GM12891 (cell line): ENCODE results near the gene LIN28A.

Experiments
- DNase-seq: peaks from one replicate; pipeline ENCODE4 v3.0.0; 2011; ENCODE audit warnings: low spot score; ENCODE audit not compliant: insufficient read length
- FAIRE-seq: peaks from 2 replicates; lab custom pipeline; 2011; peaks lifted over from hg19 to GRCh38; lab: Jason Lieb, UNC
- PAX5 ChIP-seq: IDR thresholded peaks from 2 replicates; pipeline ENCODE4 v1.6.1; 2011; ENCODE audit warnings: low read length, moderate library complexity, mild to moderate bottlenecking; ENCODE audit not compliant: insufficient read depth, severe bottlenecking
- POLR2A ChIP-seq: IDR thresholded peaks from 2 replicates; pipeline ENCODE4 v1.6.1; 2011; ENCODE audit warnings: low read depth, low read length, control low read depth
- POLR2AphosphoS5 ChIP-seq: IDR thresholded peaks from 2 replicates; pipeline ENCODE4 v1.6.1; 2011; ENCODE audit warnings: low read depth, low read length, control low read depth
- POU2F2 ChIP-seq: IDR thresholded peaks from 2 replicates; pipeline ENCODE4 v1.6.1; 2011; ENCODE audit warnings: low read depth, mild to moderate bottlenecking, control low read depth, low read length, moderate library complexity
- SPI1 ChIP-seq: IDR thresholded peaks from 2 replicates; pipeline ENCODE4 v1.6.1; 2011; ENCODE audit warnings: low read depth, low read length, control low read depth
- TAF1 ChIP-seq: IDR thresholded peaks from 2 replicates; pipeline ENCODE4 v1.6.1; 2011; ENCODE audit warnings: low read depth, low read length, control low read depth

Gene LIN28A

DNA sequence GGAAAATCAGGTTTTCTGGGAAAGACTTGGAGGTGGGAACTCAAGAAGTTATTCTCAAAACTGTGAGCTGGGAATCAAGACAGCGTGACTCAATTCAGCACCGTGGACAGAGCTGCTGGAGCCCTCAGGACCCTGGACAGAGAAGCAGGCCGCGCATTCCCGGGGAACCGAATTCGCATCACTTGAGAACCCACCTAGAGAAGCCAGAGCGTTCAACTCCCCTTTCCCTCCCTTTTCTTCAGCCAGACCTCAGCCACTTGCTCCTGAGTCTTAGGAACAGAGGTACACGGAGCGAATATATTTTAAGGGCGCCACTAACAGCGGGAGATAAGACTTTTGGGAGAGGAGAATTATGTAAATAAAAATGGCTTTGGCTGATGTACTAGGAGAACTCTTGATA, 2.0 kb upstream of the LIN28A start:
- FAIRE-seq = peak; percentile 80

DNA sequence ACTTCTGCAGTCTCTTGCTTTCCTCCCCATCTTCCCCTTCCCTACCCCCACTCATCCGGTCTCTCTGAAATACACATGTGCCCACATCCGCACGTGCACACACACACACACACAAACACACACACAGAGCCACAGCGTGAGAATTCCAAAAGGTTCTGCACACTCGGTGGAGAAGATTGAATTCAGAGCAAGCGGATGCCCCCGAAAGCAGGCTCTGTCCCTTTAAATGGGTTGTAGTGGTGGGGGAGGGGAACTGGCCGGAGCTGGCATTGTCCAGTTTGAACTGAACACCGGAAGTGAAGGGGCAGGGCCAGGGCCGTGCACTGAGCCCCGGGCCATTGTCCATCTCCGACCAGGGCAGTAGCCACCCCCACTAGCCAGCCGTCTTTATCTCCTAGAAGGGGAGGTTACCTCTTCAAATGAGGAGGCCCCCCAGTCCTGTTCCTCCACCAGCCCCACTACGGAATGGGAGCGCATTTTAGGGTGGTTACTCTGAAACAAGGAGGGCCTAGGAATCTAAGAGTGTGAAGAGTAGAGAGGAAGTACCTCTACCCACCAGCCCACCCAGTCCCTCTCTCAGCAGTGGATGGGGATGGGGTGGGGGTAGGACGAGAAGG, 1.3 kb upstream of the LIN28A start:
- no peak for FAIRE-seq
- no peak for DNase-seq
- TF ChIP-seq POLR2A (no peak), POLR2AphosphoS5 (no peak), POU2F2 (no peak), SPI1 (no peak), PAX5 (no peak), TAF1 (no peak)

More for the DNA sequence above, 2.0 kb upstream of the LIN28A start:
- DNase-seq = no peak
- TF ChIP-seq TAF1 = no peak
- no peak for TF ChIP-seq POLR2A
- TF ChIP-seq PAX5 = peak; percentile 59
- TF ChIP-seq POLR2AphosphoS5 = no peak

- FAIRE-seq (no peak), DNase-seq (no peak)
- TF ChIP-seq POLR2AphosphoS5 (no peak), POU2F2 (no peak), POLR2A (no peak), SPI1 (no peak), TAF1 (no peak), PAX5 (no peak)
These were observed 1.0 kb downstream of the LIN28A start for GRCh38 chr1:26411624-26412074.

DNA sequence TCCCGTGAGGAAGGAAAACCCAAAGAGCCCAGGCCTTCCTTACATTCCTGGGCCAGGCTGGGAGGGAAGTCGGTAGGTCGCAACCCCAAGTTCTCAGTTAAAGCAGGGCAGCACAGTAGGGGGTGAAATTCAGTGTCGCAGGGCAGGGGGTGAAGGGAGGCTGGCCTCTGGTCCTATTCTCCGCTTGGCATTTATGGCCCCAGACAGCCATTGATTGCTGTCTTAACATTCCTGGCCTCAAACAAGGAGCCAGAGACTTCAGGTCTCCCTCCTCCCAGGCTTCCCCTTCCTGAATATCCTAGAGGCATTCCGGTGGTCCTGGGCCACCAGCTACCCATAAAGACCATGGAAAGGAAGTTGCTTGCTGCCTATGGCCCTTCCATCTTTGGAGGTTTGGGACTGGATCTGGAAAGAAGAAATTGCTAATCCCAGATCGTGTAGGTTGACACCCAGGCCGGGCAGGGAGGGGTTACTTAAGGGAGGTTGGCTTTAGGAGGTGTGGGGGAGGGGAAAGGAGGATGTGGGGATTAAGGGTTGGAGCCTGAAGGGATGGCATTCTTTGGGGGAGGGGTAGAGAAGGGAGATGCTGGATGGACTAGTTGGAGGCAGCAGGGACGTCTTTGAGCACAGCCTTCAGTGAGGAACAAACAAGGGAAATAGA, 1.7 kb downstream of the LIN28A start:
- FAIRE-seq (no peak), DNase-seq (no peak)
- TF ChIP-seq PAX5 = no peak
- TF ChIP-seq POLR2A = no peak
- TF ChIP-seq TAF1 = no peak
- TF ChIP-seq SPI1 = no peak
- no peak for TF ChIP-seq POU2F2
- TF ChIP-seq POLR2AphosphoS5 = no peak

DNA sequence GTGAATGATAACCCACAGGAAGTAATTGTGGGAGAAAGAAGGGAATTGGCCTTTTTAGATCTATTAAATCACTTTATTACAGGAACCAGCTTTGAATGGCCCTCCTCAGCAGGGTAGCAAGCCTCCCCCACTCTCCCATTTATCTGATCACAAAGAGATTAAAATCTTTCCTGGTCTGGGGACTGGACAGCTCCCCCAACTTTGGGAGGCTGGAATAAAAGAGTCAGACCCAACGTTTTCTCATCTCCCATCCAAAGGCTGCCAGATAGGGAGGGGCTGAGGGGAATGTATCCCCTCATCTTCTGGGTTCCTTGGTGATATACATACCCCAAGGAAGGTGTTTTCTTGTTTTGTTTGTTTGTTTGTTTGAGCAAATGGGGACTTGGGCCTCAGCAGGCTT, 2.4 kb downstream of the LIN28A start:
- FAIRE-seq (no peak), DNase-seq (no peak)
- TF ChIP-seq POLR2AphosphoS5 (no peak), SPI1 (no peak), PAX5 (no peak), POU2F2 (no peak), POLR2A (no peak), TAF1 (no peak)

- FAIRE-seq (peak; percentile 97), DNase-seq (peak; percentile 72)
- no peak for TF ChIP-seq SPI1
- no peak for TF ChIP-seq PAX5
- TF ChIP-seq POU2F2 = no peak
- TF ChIP-seq TAF1 = no peak
- no peak for TF ChIP-seq POLR2A
- TF ChIP-seq POLR2AphosphoS5 = no peak
These were observed 6.6 kb downstream of the LIN28A start for GRCh38 chr1:26417111-26417759.

GRCh38 chr1:26418865-26419349, 8.3 kb downstream of the LIN28A start:
- TF ChIP-seq POLR2AphosphoS5 (no peak), POU2F2 (no peak), PAX5 (no peak), SPI1 (no peak), POLR2A (no peak), TAF1 (no peak)
- DNase-seq (no peak), FAIRE-seq (no peak)

- FAIRE-seq (no peak), DNase-seq (no peak)
- no peak for TF ChIP-seq SPI1
- TF ChIP-seq TAF1 = no peak
- no peak for TF ChIP-seq POU2F2
- TF ChIP-seq POLR2AphosphoS5 = no peak
- TF ChIP-seq PAX5 = no peak
- no peak for TF ChIP-seq POLR2A
These were observed 8.9 kb downstream of the LIN28A start for GRCh38 chr1:26419494-26419893.

DNA sequence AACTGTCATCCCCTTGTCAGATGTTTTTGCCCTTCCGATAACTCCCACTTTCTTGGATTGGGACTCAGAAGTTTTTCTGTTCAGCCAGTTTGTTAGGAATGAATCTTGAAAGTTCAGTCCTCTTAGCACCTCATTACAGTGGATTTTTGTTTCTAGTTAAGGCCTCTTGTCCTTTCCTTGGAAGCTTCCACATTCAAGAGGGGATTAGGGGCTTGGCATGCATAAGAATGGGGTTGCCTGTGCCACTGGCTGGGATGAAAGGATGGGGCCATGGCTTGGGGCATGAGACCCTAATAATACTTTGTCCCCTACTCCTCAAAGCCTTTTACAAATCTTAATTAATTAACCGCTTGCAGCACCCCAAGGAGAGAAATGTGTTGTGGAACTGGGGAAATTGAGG, 19.1 kb downstream of the LIN28A start:
- DNase-seq (no peak), FAIRE-seq (no peak)
- no peak for TF ChIP-seq POU2F2
